Activated T-cell treated with anti-CD3 and anti-CD28 coated beads, Interleukin-2, amount 50 U/mL, for 24 hours (primary cell): ENCODE data around the gene COL4A1.

Source experiments
- DNase-seq: peaks from one replicate; pipeline ENCODE4 v3.0.0-alpha.2; 2020
- H3K27ac Mint-ChIP-seq: 2 replicates; pipeline ENCODE4 v1.8.0; 2020; ENCODE audit warnings: mild to moderate bottlenecking, mixed read lengths
- H3K27me3 Mint-ChIP-seq: 2 replicates; pipeline ENCODE4 v1.8.0; 2020; ENCODE audit warnings: mixed read lengths
- H3K36me3 Mint-ChIP-seq: 2 replicates; pipeline ENCODE4 v1.8.0; 2020; ENCODE audit warnings: low read depth, mixed read lengths
- H3K4me1 Mint-ChIP-seq: 2 replicates; pipeline ENCODE4 v1.8.0; 2020; ENCODE audit warnings: low read depth, mixed read lengths
- H3K4me3 Mint-ChIP-seq: 2 replicates; pipeline ENCODE4 v1.8.0; 2020; ENCODE audit warnings: mild to moderate bottlenecking, moderate library complexity, mixed read lengths
- H3K9me3 Mint-ChIP-seq: 2 replicates; pipeline ENCODE4 v1.8.0; 2020; ENCODE audit warnings: mixed read lengths

The COL4A1 gene

DNA sequence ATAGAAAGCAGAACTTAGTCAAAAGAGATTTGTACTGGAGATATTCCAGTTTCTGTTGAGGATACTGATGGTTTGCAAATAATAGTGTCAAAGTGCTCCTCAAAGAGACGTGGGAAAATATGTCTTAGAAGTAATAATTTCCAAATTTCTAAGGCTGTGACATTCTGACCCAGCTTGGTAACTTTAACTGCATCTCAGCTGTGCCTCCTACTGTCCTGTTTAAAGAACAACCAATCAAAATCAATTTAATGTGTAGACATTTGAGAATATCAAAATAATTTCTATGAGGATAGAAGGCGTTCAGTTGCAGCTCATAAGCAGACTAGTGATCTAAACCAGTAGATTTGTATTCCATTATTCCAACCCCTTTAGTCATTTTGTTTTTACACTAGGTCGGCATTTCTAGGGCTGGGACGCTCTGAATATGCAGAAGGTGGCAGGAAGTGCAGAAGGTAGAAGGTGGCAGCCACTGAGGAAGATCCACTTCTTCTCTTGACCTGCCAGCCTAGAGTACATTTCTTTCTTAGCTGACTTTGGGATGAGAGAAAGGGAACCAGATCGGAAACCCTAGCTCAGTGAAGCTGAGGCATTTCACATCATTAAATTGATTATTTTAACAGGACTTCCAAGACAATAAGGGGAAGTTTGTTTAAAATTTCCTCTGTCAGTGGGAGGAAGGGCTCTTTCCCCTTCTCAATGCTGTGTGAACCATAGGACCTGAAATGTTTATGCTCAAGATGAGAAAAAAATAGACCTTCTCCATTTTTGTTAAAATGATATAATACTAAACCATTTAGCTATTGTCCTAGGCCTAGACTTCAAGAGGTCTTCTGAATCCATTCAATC, 67.5 kb downstream of the COL4A1 start:
- no peaks in the 10 kb centered on the region for H3K9me3 Mint-ChIP-seq

GRCh38 chr13:110238818-110239195, 68.2 kb downstream of the COL4A1 start:
- no peak for DNase-seq

More for the DNA sequence above, 67.5 kb downstream of the COL4A1 start:
- peaks cover 39% of the 10 kb centered on the region for H3K27me3 Mint-ChIP-seq
- H3K27ac Mint-ChIP-seq, result no peak overlapping the region
- no peak for DNase-seq
- H3K4me1 Mint-ChIP-seq, result no peaks in the 10 kb centered on the region
- no peak overlapping the region for H3K4me3 Mint-ChIP-seq
- H3K36me3 Mint-ChIP-seq, result no peaks in the 10 kb centered on the region

GRCh38 chr13:110237875-110238817, 68.8 kb downstream of the COL4A1 start:
- peaks cover 44% of the 10 kb centered on the region for H3K27me3 Mint-ChIP-seq
- no peak overlapping the region for H3K27ac Mint-ChIP-seq
- no peak overlapping the region for H3K4me3 Mint-ChIP-seq
- H3K9me3 Mint-ChIP-seq, result no peaks in the 10 kb centered on the region
- no peak for DNase-seq
- H3K36me3 Mint-ChIP-seq, result no peaks in the 10 kb centered on the region
- no peaks in the 10 kb centered on the region for H3K4me1 Mint-ChIP-seq

More at GRCh38 chr13:110238818-110239195, 68.2 kb downstream of the COL4A1 start:
- Mint-ChIP-seq H3K36me3 (no peaks in the 10 kb centered on the region), H3K27me3 (peaks cover 42% of the 10 kb centered on the region), H3K4me1 (no peaks in the 10 kb centered on the region), H3K9me3 (no peaks in the 10 kb centered on the region), H3K4me3 (no peak overlapping the region), H3K27ac (no peak overlapping the region)

GRCh38 chr13:110236831-110237261, 70.1 kb downstream of the COL4A1 start:
- Mint-ChIP-seq H3K27me3 (peaks cover 51% of the 10 kb centered on the region), H3K9me3 (no peaks in the 10 kb centered on the region), H3K36me3 (no peaks in the 10 kb centered on the region), H3K4me3 (no peak overlapping the region), H3K4me1 (no peaks in the 10 kb centered on the region), H3K27ac (no peak overlapping the region)
- no peak for DNase-seq

DNA sequence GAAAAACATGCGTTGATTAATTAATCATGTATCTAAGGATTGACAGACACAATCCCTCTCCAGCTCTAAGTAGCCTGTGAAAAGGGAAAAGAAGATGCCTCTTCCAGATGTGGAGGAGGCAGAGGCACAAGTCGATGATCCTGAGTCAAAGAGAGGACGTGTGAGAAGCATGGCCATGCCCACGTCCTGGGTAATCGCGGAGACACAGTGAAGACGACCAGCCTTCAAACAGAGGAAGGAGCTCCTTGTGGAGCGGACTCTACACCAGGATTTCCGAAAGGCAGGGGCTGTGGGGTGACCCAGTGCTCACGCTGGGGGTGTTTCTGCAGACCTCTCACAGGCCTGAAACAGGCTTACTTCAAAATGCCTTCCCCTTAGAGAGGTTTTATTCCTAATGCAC, 70.5 kb downstream of the COL4A1 start:
- peaks cover 54% of the 10 kb centered on the region for H3K27me3 Mint-ChIP-seq
- no peak overlapping the region for H3K27ac Mint-ChIP-seq
- no peaks in the 10 kb centered on the region for H3K36me3 Mint-ChIP-seq
- no peaks in the 10 kb centered on the region for H3K4me1 Mint-ChIP-seq
- DNase-seq, result no peak
- H3K4me3 Mint-ChIP-seq, result no peak overlapping the region
- H3K9me3 Mint-ChIP-seq, result no peaks in the 10 kb centered on the region

GRCh38 chr13:110234532-110234931, 72.4 kb downstream of the COL4A1 start:
- peaks cover 65% of the 10 kb centered on the region for H3K27me3 Mint-ChIP-seq
- no peak overlapping the region for H3K4me3 Mint-ChIP-seq
- H3K36me3 Mint-ChIP-seq, result no peaks in the 10 kb centered on the region
- no peak overlapping the region for H3K27ac Mint-ChIP-seq
- H3K4me1 Mint-ChIP-seq, result no peaks in the 10 kb centered on the region
- no peaks in the 10 kb centered on the region for H3K9me3 Mint-ChIP-seq
- no peak for DNase-seq

- no peaks in the 10 kb centered on the region for H3K9me3 Mint-ChIP-seq
- H3K27ac Mint-ChIP-seq, result no peak overlapping the region
- DNase-seq, result no peak
- H3K36me3 Mint-ChIP-seq, result no peaks in the 10 kb centered on the region
- H3K4me1 Mint-ChIP-seq, result no peaks in the 10 kb centered on the region
- H3K4me3 Mint-ChIP-seq, result no peak overlapping the region
- peaks cover 65% of the 10 kb centered on the region for H3K27me3 Mint-ChIP-seq
Observed at GRCh38 chr13:110233951-110234280, 73.0 kb downstream of the COL4A1 start.

DNA sequence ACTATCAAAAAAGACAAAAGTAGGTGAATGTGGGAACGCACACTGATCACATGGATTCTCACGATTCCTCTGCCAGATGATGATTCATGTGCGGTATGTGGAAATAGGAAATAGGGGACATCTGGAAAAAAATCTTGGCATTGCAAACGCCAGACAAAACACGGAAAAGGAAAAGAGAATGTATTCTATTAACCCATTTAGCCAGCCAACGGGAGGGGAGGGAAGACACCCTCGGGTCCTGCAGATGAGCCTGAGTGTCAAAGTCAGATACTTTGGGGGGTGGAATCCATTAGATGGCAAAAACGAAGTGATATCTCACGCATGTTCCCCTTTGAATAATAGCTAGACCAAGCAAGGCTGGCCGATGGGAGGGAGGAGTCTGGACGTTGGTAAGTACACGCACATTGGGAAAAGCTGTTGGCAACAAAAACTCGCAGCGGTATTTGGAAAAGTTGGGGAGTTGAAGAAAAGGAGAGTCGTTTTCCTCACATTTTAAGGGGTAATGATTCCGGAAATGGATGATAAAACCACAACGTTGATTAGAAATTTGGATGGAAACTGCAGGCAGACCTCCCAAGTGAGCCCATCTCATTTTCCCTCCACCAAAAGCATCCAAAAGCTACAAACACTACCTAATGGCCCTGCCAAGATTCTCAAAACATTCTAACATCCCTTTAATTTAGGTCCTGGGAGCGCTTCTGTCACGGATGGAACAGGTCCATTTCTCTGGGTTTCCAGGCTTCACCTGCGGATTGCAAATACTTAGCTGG, 73.6 kb downstream of the COL4A1 start:
- H3K36me3 Mint-ChIP-seq, result no peaks in the 10 kb centered on the region
- peaks cover 65% of the 10 kb centered on the region for H3K27me3 Mint-ChIP-seq
- no peak overlapping the region for H3K27ac Mint-ChIP-seq
- H3K4me3 Mint-ChIP-seq, result no peak overlapping the region
- no peak for DNase-seq
- no peaks in the 10 kb centered on the region for H3K4me1 Mint-ChIP-seq
- H3K9me3 Mint-ChIP-seq, result no peaks in the 10 kb centered on the region

DNA sequence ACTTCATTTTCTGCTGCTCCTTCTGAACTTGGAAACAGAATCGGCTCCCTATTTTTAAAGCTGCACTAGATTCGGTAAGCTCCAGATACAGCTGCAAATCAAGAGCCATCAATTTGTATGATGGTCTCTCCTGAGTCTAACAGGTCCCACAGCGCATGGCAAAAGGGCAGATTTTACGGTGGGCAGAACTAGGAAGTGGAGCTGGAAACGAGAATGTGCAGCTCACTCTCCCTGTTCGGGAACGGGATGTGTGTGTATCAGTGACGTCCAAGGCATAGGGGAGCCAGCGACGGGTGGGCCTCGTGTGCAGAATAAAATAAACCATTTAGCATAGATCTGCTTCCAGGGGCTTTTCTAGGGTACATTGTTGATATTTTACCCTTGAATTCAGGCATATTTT, 74.2 kb downstream of the COL4A1 start:
- Mint-ChIP-seq H3K36me3 (no peaks in the 10 kb centered on the region), H3K9me3 (no peaks in the 10 kb centered on the region), H3K4me1 (no peaks in the 10 kb centered on the region), H3K4me3 (no peak overlapping the region), H3K27me3 (peaks cover 61% of the 10 kb centered on the region), H3K27ac (no peak overlapping the region)
- DNase-seq, result no peak

- H3K9me3 Mint-ChIP-seq, result no peaks in the 10 kb centered on the region
- no peaks in the 10 kb centered on the region for H3K36me3 Mint-ChIP-seq
- no peak overlapping the region for H3K4me3 Mint-ChIP-seq
- DNase-seq, result no peak
- H3K4me1 Mint-ChIP-seq, result no peaks in the 10 kb centered on the region
- H3K27ac Mint-ChIP-seq, result no peak overlapping the region
- H3K27me3 Mint-ChIP-seq, result peaks cover 59% of the 10 kb centered on the region
Observed at GRCh38 chr13:110232142-110232541, 74.8 kb downstream of the COL4A1 start.

DNA sequence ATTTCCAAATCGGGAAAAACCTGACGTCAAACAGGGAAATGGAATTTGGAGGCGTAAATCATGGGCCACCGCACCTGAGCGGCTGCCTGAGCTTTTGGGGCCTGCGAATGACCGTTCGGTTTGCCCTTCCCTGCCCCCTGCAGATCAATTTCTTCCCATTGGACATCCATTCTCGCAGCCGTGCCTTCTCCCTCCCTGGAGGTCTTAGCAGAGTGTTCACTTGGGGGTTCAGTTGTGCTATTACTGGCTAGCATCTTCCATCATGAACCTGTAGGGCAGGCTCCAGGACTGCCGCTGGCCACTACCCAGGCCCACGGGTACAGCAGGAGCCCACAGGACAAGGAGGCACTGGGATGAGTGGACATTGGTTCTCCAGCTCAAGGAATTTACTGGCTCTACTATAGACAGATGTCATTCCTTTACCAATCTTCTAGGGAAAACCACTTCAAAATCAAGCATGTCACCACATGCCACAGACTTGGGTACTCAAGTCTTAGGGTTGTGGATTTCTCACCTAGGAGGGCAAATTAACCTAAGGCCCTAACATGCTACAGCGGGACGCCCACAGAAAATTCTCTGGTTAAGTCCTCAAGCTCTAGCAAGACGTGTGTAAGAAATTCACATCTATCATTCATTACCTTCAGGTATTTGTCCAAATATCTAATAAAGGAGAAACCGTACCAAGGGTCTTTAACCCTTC, 75.5 kb downstream of the COL4A1 start:
- H3K4me3 Mint-ChIP-seq, result no peak overlapping the region
- DNase-seq, result no peak
- H3K36me3 Mint-ChIP-seq, result no peaks in the 10 kb centered on the region
- peaks cover 52% of the 10 kb centered on the region for H3K27me3 Mint-ChIP-seq
- H3K4me1 Mint-ChIP-seq, result no peaks in the 10 kb centered on the region
- no peaks in the 10 kb centered on the region for H3K9me3 Mint-ChIP-seq
- no peak overlapping the region for H3K27ac Mint-ChIP-seq

DNA sequence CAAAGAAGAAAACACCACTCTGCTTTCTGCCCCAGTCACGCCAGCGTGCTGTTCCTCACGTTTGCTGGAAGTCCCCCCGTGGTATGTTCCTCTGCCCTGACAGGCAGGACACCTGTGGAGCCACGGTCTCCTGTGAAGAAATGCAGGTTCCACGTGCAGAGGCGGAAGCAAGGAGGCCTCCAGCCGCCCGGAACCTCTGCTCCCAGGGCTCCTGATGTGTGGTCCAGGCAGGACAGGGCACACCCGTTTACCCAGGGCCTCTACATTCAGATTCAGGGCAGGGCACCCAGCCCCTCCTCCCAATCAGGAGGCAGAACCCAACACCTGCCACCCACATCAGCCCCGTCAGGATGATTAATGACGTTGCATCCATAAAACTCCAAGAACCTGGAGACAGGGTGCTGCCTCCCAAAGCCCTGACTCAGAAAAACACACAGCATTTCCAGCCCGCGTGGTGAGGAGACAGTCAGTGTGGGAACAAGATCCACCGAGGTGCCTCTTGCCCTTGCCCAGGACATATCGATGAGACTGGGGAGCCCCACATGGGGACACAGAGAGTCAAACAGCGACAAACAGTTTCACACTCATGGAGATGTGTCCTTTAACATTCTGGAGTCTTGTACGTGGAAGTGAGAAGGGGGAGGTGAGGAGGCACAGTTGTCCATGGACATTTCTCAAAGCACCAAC, 76.2 kb downstream of the COL4A1 start:
- H3K4me3 Mint-ChIP-seq, result no peak overlapping the region
- peaks cover 50% of the 10 kb centered on the region for H3K27me3 Mint-ChIP-seq
- no peaks in the 10 kb centered on the region for H3K9me3 Mint-ChIP-seq
- no peaks in the 10 kb centered on the region for H3K4me1 Mint-ChIP-seq
- no peaks in the 10 kb centered on the region for H3K36me3 Mint-ChIP-seq
- DNase-seq, result no peak
- H3K27ac Mint-ChIP-seq, result no peak overlapping the region

DNA sequence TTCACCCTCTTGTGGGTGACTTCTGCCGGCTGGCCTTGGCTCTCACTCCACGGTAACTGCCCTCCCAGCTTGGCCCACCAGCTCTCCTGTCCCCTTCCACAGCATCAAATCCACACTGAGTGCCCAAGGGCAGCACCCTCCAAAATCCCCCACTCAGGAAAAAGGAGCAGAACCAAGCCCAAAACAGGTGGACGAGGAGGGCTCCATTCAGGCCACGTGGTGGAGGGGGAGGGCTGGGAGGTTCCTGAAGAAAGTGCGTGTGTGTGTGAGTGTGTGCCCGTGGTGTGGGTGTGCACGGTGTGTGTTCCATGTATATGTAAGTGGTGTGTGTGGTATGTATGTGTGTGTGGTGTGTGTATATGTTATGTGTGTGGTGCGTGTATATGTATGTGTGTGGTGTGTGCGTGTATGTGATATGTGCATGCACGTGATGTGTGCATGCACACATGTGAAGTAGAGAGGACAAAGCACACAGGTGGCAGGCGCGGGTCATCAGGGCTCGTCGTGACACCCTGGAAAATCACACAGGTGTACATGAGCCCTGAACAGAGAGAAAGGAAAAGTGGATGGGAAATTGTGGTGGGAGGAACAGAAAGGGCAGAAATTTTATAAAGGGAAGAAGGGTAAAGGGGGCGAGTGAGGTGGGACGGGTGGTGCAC, 76.9 kb downstream of the COL4A1 start:
- Mint-ChIP-seq H3K27ac (no peak overlapping the region), H3K36me3 (no peaks in the 10 kb centered on the region), H3K4me3 (no peak overlapping the region), H3K4me1 (no peaks in the 10 kb centered on the region), H3K9me3 (no peaks in the 10 kb centered on the region), H3K27me3 (peaks cover 50% of the 10 kb centered on the region)
- no peak for DNase-seq
